Kidney (tissue), 14 donors: ENCODE data around the gene CEP135. TPM values are rescaled to one million over a fixed set of nuclear protein-coding genes. Genes with fewer than 3 reads are reported as not detected.
A peak's percentile ranks its signal among the peaks of the same experiment; 100 is the strongest.
"Not testable (repeated sequence)": the region's sequence is repeated elsewhere in the genome, so short reads cannot be mapped to it uniquely, and the experiment has no call there.

ENCODE experiments used
- DNase-seq, 5 donors: peaks; one replicate each; pipeline ENCODE4 v3.0.0-alpha.2; 2013 to 2020
- FAIRE-seq: peaks from 2 replicates; lab custom pipeline; 2012; peaks lifted over from hg19 to GRCh38; lab: Jason Lieb, UNC
- H3K27ac ChIP-seq, 2 donors: one replicate each; pipeline ENCODE4 v1.7.0; 2013; ENCODE audit warnings: low read depth in 2 of 2, low read length in 2 of 2, inconsistent platforms in 1 of 2
- H3K27me3 ChIP-seq: one replicate; pipeline ENCODE4 v1.7.1; 2013; ENCODE audit warnings: low read length, inconsistent platforms; ENCODE audit not compliant: control insufficient read depth, insufficient read depth
- H3K36me3 ChIP-seq, 3 donors: one replicate each; pipeline versions ENCODE4 v1.7.0 to v1.7.1; 2013; ENCODE audit warnings: low read length in 3 of 3, control low read depth in 1 of 3, inconsistent platforms in 1 of 3; ENCODE audit not compliant: insufficient read depth in 3 of 3, control insufficient read depth in 2 of 3
- H3K4me1 ChIP-seq, 3 donors: one replicate each; pipeline versions ENCODE4 v1.7.0 to v1.7.1; 2013; ENCODE audit warnings: low read length in 3 of 3, inconsistent platforms in 1 of 3, low read depth in 1 of 3; ENCODE audit not compliant: control insufficient read depth in 2 of 3, insufficient read depth in 2 of 3
- H3K4me3 ChIP-seq, 3 donors: one replicate each; pipeline versions ENCODE4 v1.7.0 to v1.8.1; 2013; ENCODE audit warnings: low read length in 3 of 3, control low read depth in 1 of 3, inconsistent platforms in 1 of 3
- H3K9ac ChIP-seq, 3 donors: one replicate each; pipeline versions ENCODE4 v1.7.0 to v1.7.1; 2013; ENCODE audit warnings: low read length in 3 of 3, control low read depth in 1 of 3, inconsistent platforms in 1 of 3
- H3K9me3 ChIP-seq, 3 donors: one replicate each; pipeline versions ENCODE4 v1.7.0 to v1.7.1; 2013; ENCODE audit warnings: low read length in 3 of 3, control low read depth in 1 of 3, inconsistent platforms in 1 of 3; ENCODE audit not compliant: control insufficient read depth in 2 of 3, insufficient read depth in 1 of 3
- intact Hi-C: fragments of 100-400 bp; cut with DNase I; formaldehyde crosslinking; loops from one replicate; pipeline ENCODE4 v1.11.1; 2022
- polyA plus RNA-seq: library from polyadenylated mRNA; stranded (reverse); fragments of 350-450 nt; fragmentation: Illumina TruSeq; extraction: RNeasy Lipid Tissue Mini Kit (QIAGEN cat#74804); gene quantifications from one replicate; pipeline ENCODE4 v1.2.3, GENCODE V29; 2014; ENCODE audit warnings: low read depth, low replicate concordance; ENCODE audit not compliant: insufficient read depth
- total RNA-seq: library from RNA; stranded (reverse); fragmentation: NEBNext Ultra II Directional; extraction: Animal tissue kit (Norgen Biotek cat#: 25700); gene quantifications from one replicate; pipeline ENCODE4 v1.2.1, GENCODE V29; 2021
- TF ChIP-seq, protein P1 (sequence below): IDR thresholded peaks from 3 replicates; pipeline ENCODE4 v1.5.1; 2012; ENCODE audit warnings: mild to moderate bottlenecking, moderate library complexity, borderline replicate concordance; ENCODE audit not compliant: insufficient read depth; ENCODE audit errors: extremely low read depth
- donor health status: control.
- donor health status: control.
- donor health status: control.
- donor health status: control.
- donor health status: control.
- donor health status: DM: yes; HTN: yes; CAD: no.
- donor health status: Normal renal cell carcinoma (clear cell type).

The CEP135 gene
- total and polyA plus RNA-seq, 2 donors from 2014 or later = 2.3 to 9.2 TPM

DNA sequence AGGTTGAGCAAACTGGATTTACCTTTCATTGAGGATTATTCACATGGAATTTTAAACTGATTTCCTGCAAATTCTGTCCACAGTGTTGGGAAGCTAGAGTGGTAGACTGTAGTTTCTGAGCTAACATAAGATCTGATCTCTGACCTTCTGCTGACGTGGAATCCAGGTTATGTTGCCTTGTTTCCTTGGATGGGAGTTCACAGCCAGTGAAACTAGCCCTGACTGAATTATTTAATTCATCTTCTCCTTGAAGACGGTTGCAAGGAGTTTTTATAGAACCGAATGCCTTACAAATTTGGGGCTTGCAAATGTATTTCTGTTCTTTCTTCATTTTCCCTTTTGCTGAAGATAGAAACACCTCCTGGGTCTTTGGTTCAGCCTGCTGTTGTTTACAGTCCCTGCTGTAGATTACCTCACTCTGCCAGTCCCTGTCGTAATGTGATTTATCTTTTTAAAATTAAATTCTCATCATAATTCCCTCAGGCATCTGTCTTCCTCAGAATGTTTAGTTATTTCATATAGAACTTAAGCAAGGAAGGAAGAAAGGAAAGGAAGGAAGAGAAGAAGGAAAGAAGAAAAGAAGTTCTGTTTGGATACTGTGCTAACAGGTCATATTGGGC is 113.9 kb downstream of the CEP135 start:
- no peak overlapping the region for H3K4me3 ChIP-seq
- H3K9ac ChIP-seq = no peak overlapping the region
- H3K36me3 ChIP-seq = no peaks in the 10 kb centered on the region
- intact Hi-C loops = no loop called here
- TF ChIP-seq, protein P1, sequence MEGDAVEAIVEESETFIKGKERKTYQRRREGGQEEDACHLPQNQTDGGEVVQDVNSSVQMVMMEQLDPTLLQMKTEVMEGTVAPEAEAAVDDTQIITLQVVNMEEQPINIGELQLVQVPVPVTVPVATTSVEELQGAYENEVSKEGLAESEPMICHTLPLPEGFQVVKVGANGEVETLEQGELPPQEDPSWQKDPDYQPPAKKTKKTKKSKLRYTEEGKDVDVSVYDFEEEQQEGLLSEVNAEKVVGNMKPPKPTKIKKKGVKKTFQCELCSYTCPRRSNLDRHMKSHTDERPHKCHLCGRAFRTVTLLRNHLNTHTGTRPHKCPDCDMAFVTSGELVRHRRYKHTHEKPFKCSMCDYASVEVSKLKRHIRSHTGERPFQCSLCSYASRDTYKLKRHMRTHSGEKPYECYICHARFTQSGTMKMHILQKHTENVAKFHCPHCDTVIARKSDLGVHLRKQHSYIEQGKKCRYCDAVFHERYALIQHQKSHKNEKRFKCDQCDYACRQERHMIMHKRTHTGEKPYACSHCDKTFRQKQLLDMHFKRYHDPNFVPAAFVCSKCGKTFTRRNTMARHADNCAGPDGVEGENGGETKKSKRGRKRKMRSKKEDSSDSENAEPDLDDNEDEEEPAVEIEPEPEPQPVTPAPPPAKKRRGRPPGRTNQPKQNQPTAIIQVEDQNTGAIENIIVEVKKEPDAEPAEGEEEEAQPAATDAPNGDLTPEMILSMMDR = no peak
- FAIRE-seq (no peak), DNase-seq (peak in 1 of 5 donors; percentile 27)
- no peaks in the 10 kb centered on the region for H3K27me3 ChIP-seq
- H3K4me1 ChIP-seq = no peaks in the 10 kb centered on the region
- no peak overlapping the region for H3K27ac ChIP-seq
- no peaks in the 10 kb centered on the region for H3K9me3 ChIP-seq

DNA sequence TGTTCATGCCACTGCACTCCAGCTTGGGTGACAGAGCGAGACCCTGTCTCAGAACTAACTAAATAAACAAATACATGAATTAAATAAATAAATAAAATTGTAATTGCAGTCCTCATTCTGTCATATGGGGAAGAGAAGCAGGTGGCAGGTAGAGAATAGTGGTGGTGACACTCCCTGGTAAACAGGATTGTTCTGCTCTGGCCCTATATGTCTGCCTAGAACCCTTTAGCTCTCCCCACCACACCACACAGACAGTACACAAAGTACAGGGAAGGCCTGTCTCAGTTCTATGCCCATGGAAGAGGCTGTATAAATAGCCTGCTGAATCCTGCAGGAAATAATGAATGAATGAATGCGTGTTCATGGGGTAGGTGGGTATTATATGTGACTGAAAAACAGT is 117.7 kb downstream of the CEP135 start:
- FAIRE-seq (no peak), DNase-seq (no peak)
- H3K9me3 ChIP-seq = no peaks in the 10 kb centered on the region
- H3K36me3 ChIP-seq = no peaks in the 10 kb centered on the region
- no peaks in the 10 kb centered on the region for H3K4me1 ChIP-seq
- no peak overlapping the region for H3K9ac ChIP-seq
- no peak overlapping the region for H3K4me3 ChIP-seq
- H3K27ac ChIP-seq = no peak overlapping the region
- H3K27me3 ChIP-seq = no peaks in the 10 kb centered on the region
- intact Hi-C loops = no loop called here
- TF ChIP-seq, protein P1 = no peak

DNA sequence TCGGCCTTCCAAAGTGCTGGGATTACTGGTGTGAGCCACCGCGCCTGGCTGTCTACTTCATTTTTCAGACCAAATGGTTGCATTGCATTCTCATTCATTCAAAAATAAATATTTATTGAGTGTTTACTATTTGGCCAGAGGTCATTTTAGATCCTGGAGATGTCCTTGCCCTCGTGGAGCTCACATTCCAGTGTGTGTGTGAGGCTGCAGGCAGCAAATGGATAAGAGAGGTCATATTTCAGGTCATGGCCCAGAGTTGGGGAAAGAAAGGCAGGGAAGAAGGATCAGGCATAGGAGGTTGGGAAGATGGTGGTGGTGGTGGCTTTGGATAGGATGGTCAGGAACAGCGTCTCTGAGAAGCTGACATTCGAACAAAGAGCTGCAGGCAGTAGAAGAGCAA is 119.1 kb downstream of the CEP135 start:
- intact Hi-C loops = no loop called here
- DNase-seq (no peak), FAIRE-seq (no peak)
- Histone ChIP-seq H3K9me3 (no peaks in the 10 kb centered on the region), H3K4me1 (no peaks in the 10 kb centered on the region), H3K27me3 (no peaks in the 10 kb centered on the region), H3K36me3 (no peaks in the 10 kb centered on the region), H3K9ac (no peak overlapping the region), H3K4me3 (no peak overlapping the region), H3K27ac (no peak overlapping the region)
- TF ChIP-seq, protein P1 = no peak

DNA sequence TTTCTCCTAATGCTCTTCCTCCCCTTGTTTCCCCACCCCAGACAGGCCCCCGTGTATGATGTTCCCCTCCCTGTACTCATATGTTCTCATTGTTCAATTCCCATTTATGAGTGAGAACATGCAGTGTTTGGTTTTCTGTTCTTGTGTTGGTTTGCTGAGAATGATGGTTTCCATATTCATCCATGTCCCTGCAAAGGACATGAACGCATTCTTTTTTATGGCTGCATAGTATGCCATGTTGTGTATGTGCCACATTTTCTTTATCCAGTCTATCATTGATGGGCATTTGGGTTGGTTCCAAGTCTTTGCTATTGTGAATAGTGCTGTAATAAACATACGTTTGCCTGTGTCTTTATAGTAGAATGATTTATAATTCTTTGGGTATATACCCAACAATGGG is 124.0 kb downstream of the CEP135 start:
- DNase-seq, H3K9me3 ChIP-seq, FAIRE-seq, H3K36me3 ChIP-seq, H3K4me3 ChIP-seq, H3K27me3 ChIP-seq, H3K27ac ChIP-seq, intact Hi-C loops, H3K9ac ChIP-seq, H3K4me1 ChIP-seq: not testable (repeated sequence)
